Caco-2 (cell line): Measurements from ENCODE around the gene GRK5. TPM values are rescaled to one million over a fixed set of nuclear protein-coding genes. Genes with fewer than 3 reads are reported as not detected.

Source experiments
- BruUV-seq: library from RNA; stranded (reverse); fragments of 400-500 nt; replicated peaks from 2 replicates; lab custom pipeline; 2021; lab: Mats Ljungman, UMichigan
- CTCF ChIA-PET: fragments of 300-600 bp; sonication (Branson Sonifier 250); formaldehyde crosslinking; loops from one replicate; lab custom pipeline; 2022; ENCODE audit warnings: antibody characterized with exemption; lab: Charles Lee
- POLR2A ChIA-PET: fragments of 300-600 bp; sonication (Branson Sonifier 250); formaldehyde crosslinking; loops from one replicate; lab custom pipeline; 2022; ENCODE audit warnings: antibody characterized with exemption; lab: Charles Lee
- DNase-seq, 2 experiments: peaks; one replicate each; pipeline versions ENCODE4 v3.0.0 to v3.0.0-alpha.2; 2020 to 2022
- H3K27me3 ChIP-seq: replicated peaks from 2 replicates; pipeline ENCODE4 v1.6.0; 2011; ENCODE audit warnings: low read length; ENCODE audit not compliant: control insufficient read depth, insufficient read depth
- H3K36me3 ChIP-seq: 2 replicates; pipeline ENCODE4 v1.5.1; 2011; ENCODE audit warnings: low read length; ENCODE audit not compliant: control insufficient read depth, insufficient read depth
- H3K4me1 ChIP-seq: fragments of 250-450 bp; sonication (Bioruptor Pico); 2 replicates; pipeline ENCODE4 v1.5.1; 2020; ENCODE audit warnings: mild to moderate bottlenecking
- H3K4me3 ChIP-seq: 2 replicates; pipeline ENCODE4 v1.5.1; 2011; ENCODE audit warnings: low read depth, mild to moderate bottlenecking, control low read depth, low read length
- H3K9me3 ChIP-seq: fragments of 250-450 bp; sonication (Bioruptor Pico); 2 replicates; pipeline ENCODE4 v1.5.1; 2020; ENCODE audit warnings: mild to moderate bottlenecking, moderate library complexity
- H3K27ac Mint-ChIP-seq: one replicate; pipeline ENCODE4 v1.8.0; 2022; ENCODE audit warnings: mixed read lengths; ENCODE audit not compliant: unreplicated experiment
- H3K27me3 Mint-ChIP-seq: one replicate; pipeline ENCODE4 v1.8.0; 2022; ENCODE audit warnings: mixed read lengths; ENCODE audit not compliant: insufficient read depth, unreplicated experiment
- H3K36me3 Mint-ChIP-seq: one replicate; pipeline ENCODE4 v1.8.0; 2022; ENCODE audit warnings: mild to moderate bottlenecking, mixed read lengths; ENCODE audit not compliant: insufficient read depth, unreplicated experiment
- H3K4me1 Mint-ChIP-seq: one replicate; pipeline ENCODE4 v1.8.0; 2022; ENCODE audit warnings: low read depth, mixed read lengths; ENCODE audit not compliant: unreplicated experiment
- H3K4me3 Mint-ChIP-seq: one replicate; pipeline ENCODE4 v1.8.0; 2022; ENCODE audit warnings: mild to moderate bottlenecking, moderate library complexity, mixed read lengths; ENCODE audit not compliant: unreplicated experiment
- H3K9me3 Mint-ChIP-seq: one replicate; pipeline ENCODE4 v1.8.0; 2022; ENCODE audit warnings: mixed read lengths; ENCODE audit not compliant: unreplicated experiment
- CTCF ChIP-seq, 2 experiments: fragments of 200-600 bp in 1 of 2; IDR thresholded peaks; 1 replicate in 1 of 2; 2 replicates in 1 of 2; pipeline versions ENCODE4 v1.5.1 to v1.8.0; 2011 to 2022; ENCODE audit warnings: antibody characterized with exemption in 1 of 2, control low read depth in 1 of 2, inconsistent platforms in 1 of 2, low read depth in 1 of 2, low read length in 1 of 2, mild to moderate bottlenecking in 1 of 2, moderate library complexity in 1 of 2; ENCODE audit not compliant: insufficient read depth in 1 of 2, severe bottlenecking in 1 of 2, unreplicated experiment in 1 of 2
- intact Hi-C: fragments of 100-400 bp; cut with micrococcal nuclease; formaldehyde crosslinking; loops from one replicate; pipeline ENCODE4 v1.10.0; 2022; ENCODE audit not compliant: unreplicated experiment
- total RNA-seq: library from RNA; stranded (reverse); gene quantifications from 2 replicates; pipeline ENCODE4 v1.2.3, GENCODE V29; 2022

The GRK5 gene
- total RNA-seq, 1 experiment from 2014 or later, result 7.7 TPM

- intact Hi-C loops, result no loop called here
- Histone ChIP-seq H3K27me3 (no peaks in the 10 kb centered on the region), H3K4me1 (peaks cover 4% of the 10 kb centered on the region), H3K36me3 (no peaks in the 10 kb centered on the region), H3K9me3 (no peaks in the 10 kb centered on the region), H3K4me3 (no peak overlapping the region)
- Mint-ChIP-seq H3K36me3 (no peaks in the 10 kb centered on the region), H3K27ac (no peak overlapping the region), H3K4me3 (no peak overlapping the region), H3K4me1 (no peaks in the 10 kb centered on the region), H3K27me3 (no peaks in the 10 kb centered on the region), H3K9me3 (no peaks in the 10 kb centered on the region)
- no peak for TF ChIP-seq CTCF (IDR thresholded peaks at IDR 0.05; ENCODE audit: insufficient read depth in 1 of 2, low read depth in 1 of 2, low read length in 1 of 2, severe bottlenecking in 1 of 2, unreplicated experiment in 1 of 2)
- no peak for DNase-seq
- ChIA-PET POLR2A (no interaction called here), CTCF (no interaction called here)
- BruUV-seq, result no TSS peak
Measured at GRCh38 chr10:119407254-119407777, 199.9 kb downstream of the GRK5 start.

- TF ChIP-seq CTCF (IDR thresholded peaks at IDR 0.05; ENCODE audit: insufficient read depth in 1 of 2, low read depth in 1 of 2, low read length in 1 of 2, severe bottlenecking in 1 of 2, unreplicated experiment in 1 of 2), result no peak
- DNase-seq, result no peak
- Mint-ChIP-seq H3K4me3 (no peak overlapping the region), H3K27me3 (no peaks in the 10 kb centered on the region), H3K4me1 (no peaks in the 10 kb centered on the region), H3K27ac (no peak overlapping the region), H3K36me3 (no peaks in the 10 kb centered on the region), H3K9me3 (no peaks in the 10 kb centered on the region)
- POLR2A ChIA-PET, result no interaction called here
- H3K36me3 ChIP-seq, result no peaks in the 10 kb centered on the region
- intact Hi-C loops, result no loop called here
- no TSS peak for BruUV-seq
- CTCF ChIA-PET, result no interaction called here
- H3K27me3 ChIP-seq, result no peaks in the 10 kb centered on the region
- H3K4me1 ChIP-seq, result peaks cover 12% of the 10 kb centered on the region
- H3K4me3 ChIP-seq, result no peak overlapping the region
- H3K9me3 ChIP-seq, result no peaks in the 10 kb centered on the region
Measured at GRCh38 chr10:119408072-119408471, 200.7 kb downstream of the GRK5 start.

GRCh38 chr10:119408969-119409371 lies 201.6 kb downstream of the GRK5 start:
- no peak overlapping the region for H3K27ac Mint-ChIP-seq
- Histone ChIP-seq H3K27me3 (no peaks in the 10 kb centered on the region), H3K4me3 (no peak overlapping the region), H3K9me3 (no peaks in the 10 kb centered on the region), H3K36me3 (no peaks in the 10 kb centered on the region), H3K4me1 (peaks cover 21% of the 10 kb centered on the region)
- DNase-seq, result no peak
- H3K9me3 Mint-ChIP-seq, result no peaks in the 10 kb centered on the region
- H3K4me1 Mint-ChIP-seq, result peaks cover 2% of the 10 kb centered on the region
- CTCF ChIA-PET, result no interaction called here
- H3K4me3 Mint-ChIP-seq, result no peak overlapping the region
- peaks cover 5% of the 10 kb centered on the region for H3K36me3 Mint-ChIP-seq
- POLR2A ChIA-PET, result interaction anchor here (0.6 kb wide), 1 partner anchor 80 kb away, joined by 6 read pairs; no protein-coding TSS in a partner anchor
- intact Hi-C loops, result no loop called here
- BruUV-seq, result no TSS peak
- H3K27me3 Mint-ChIP-seq, result no peaks in the 10 kb centered on the region
- no peak for TF ChIP-seq CTCF (IDR thresholded peaks at IDR 0.05; ENCODE audit: insufficient read depth in 1 of 2, low read depth in 1 of 2, low read length in 1 of 2, severe bottlenecking in 1 of 2, unreplicated experiment in 1 of 2)
